PC-3 (cell line): ENCODE results near the gene TMEM259. TPM values are rescaled to one million over a fixed set of nuclear protein-coding genes. Genes with fewer than 3 reads are reported as not detected.

Experiments used
- ATAC-seq: fragments of 200-7000 bp; cut with Tn5 transposase; 2 replicates; pipeline ENCODE4 v1.9.1; 2020; ENCODE audit warnings: mild to moderate bottlenecking, moderate library complexity
- BruUV-seq: library from RNA; stranded (reverse); fragments of 400-500 nt; replicated peaks from 2 replicates; lab custom pipeline; 2021; lab: Mats Ljungman, UMichigan
- CTCF ChIA-PET: fragments of 300-600 bp; sonication (Branson Sonifier 250); formaldehyde crosslinking; loops from one replicate; lab custom pipeline; 2022; ENCODE audit warnings: antibody characterized with exemption; lab: Charles Lee
- POLR2A ChIA-PET: fragments of 300-600 bp; sonication (Branson Sonifier 250); formaldehyde crosslinking; loops from one replicate; lab custom pipeline; 2022; ENCODE audit warnings: antibody characterized with exemption; ENCODE audit not compliant: unreplicated experiment; lab: Charles Lee
- DNase-seq: peaks from one replicate; pipeline ENCODE4 v3.0.0-alpha.2; 2015
- H2AFZ ChIP-seq: fragments of 300-600 bp; sonication (generic); 2 replicates; pipeline ENCODE4 v1.6.0; 2016; ENCODE audit warnings: antibody characterized with exemption, low read length
- H3F3A ChIP-seq: fragments of 300-600 bp; sonication (generic); one replicate; pipeline ENCODE4 v1.6.0; 2017; ENCODE audit warnings: antibody characterized with exemption, low read length, control low read depth, mild to moderate bottlenecking; ENCODE audit not compliant: unreplicated experiment
- H3K27ac ChIP-seq: fragments of 300-600 bp; sonication (generic); 2 replicates; pipeline ENCODE4 v1.5.1; 2016; ENCODE audit warnings: mild to moderate bottlenecking, low read length
- H3K27me3 ChIP-seq: fragments of 300-600 bp; sonication (generic); 2 replicates; pipeline ENCODE4 v1.6.1; 2016; ENCODE audit warnings: low read length, mixed read lengths
- H3K36me3 ChIP-seq: fragments of 300-600 bp; sonication (generic); 2 replicates; pipeline ENCODE4 v1.6.1; 2016; ENCODE audit warnings: low read depth, mixed run types, low read length, mixed read lengths
- H3K4me1 ChIP-seq: fragments of 300-600 bp; sonication (generic); 2 replicates; pipeline ENCODE4 v1.5.1; 2016; ENCODE audit warnings: low read length; ENCODE audit not compliant: insufficient read depth
- H3K4me2 ChIP-seq: fragments of 300-600 bp; sonication (generic); 2 replicates; pipeline ENCODE4 v1.6.0; 2016; ENCODE audit warnings: low read length
- H3K4me3 ChIP-seq: fragments of 300-600 bp; sonication (generic); 2 replicates; pipeline ENCODE4 v1.5.1; 2016; ENCODE audit warnings: mild to moderate bottlenecking, low read length, mixed read lengths
- H3K79me2 ChIP-seq: fragments of 300-600 bp; sonication (generic); 2 replicates; pipeline ENCODE4 v1.6.1; 2017; ENCODE audit warnings: low read length, mixed read lengths
- H3K9ac ChIP-seq: fragments of 300-600 bp; sonication (generic); 2 replicates; pipeline ENCODE4 v1.6.0; 2016; ENCODE audit warnings: mild to moderate bottlenecking, low read length
- H3K9me2 ChIP-seq: fragments of 300-600 bp; sonication (generic); replicated peaks from 2 replicates; pipeline ENCODE4 v1.6.1; 2016; ENCODE audit warnings: mixed run types, low read length, mixed read lengths
- H3K9me3 ChIP-seq: fragments of 300-600 bp; sonication (generic); 2 replicates; pipeline ENCODE4 v1.6.1; 2016; ENCODE audit warnings: low read length, mixed read lengths
- H4K20me1 ChIP-seq: fragments of 300-600 bp; sonication (generic); 2 replicates; pipeline ENCODE4 v1.6.1; 2016; ENCODE audit warnings: low read length, mixed read lengths
- EZH2 ChIP-seq: fragments of 300-600 bp; sonication (generic); IDR thresholded peaks from one replicate; pipeline ENCODE4 v1.6.1; 2017; ENCODE audit warnings: antibody characterized with exemption, mild to moderate bottlenecking, low read length; ENCODE audit not compliant: unreplicated experiment
- EZH2phosphoT487 ChIP-seq: fragments of 300-600 bp; sonication (generic); IDR thresholded peaks from 2 replicates; pipeline ENCODE4 v1.6.1; 2018; ENCODE audit warnings: mild to moderate bottlenecking, antibody characterized with exemption, low read length, borderline replicate concordance
- intact Hi-C: fragments of 100-400 bp; cut with micrococcal nuclease; formaldehyde crosslinking; loops from 2 replicates; pipeline ENCODE4 v1.9.0; 2023
- total RNA-seq: library from RNA; depleted of rRNA; stranded (reverse); fragments of >200 nt; gene quantifications from 2 replicates; pipeline ENCODE4 v1.2.3, GENCODE V29; 2014
- TF ChIP-seq, protein P1 (sequence below): fragments of 300-600 bp; sonication (generic); conservative IDR thresholded peaks from 2 replicates; pipeline ENCODE4 v1.5.1; 2017; ENCODE audit warnings: antibody characterized with exemption, low read depth, mild to moderate bottlenecking, low read length

The TMEM259 gene
- total RNA-seq, 1 experiment from 2014 or later = 136 TPM

DNA sequence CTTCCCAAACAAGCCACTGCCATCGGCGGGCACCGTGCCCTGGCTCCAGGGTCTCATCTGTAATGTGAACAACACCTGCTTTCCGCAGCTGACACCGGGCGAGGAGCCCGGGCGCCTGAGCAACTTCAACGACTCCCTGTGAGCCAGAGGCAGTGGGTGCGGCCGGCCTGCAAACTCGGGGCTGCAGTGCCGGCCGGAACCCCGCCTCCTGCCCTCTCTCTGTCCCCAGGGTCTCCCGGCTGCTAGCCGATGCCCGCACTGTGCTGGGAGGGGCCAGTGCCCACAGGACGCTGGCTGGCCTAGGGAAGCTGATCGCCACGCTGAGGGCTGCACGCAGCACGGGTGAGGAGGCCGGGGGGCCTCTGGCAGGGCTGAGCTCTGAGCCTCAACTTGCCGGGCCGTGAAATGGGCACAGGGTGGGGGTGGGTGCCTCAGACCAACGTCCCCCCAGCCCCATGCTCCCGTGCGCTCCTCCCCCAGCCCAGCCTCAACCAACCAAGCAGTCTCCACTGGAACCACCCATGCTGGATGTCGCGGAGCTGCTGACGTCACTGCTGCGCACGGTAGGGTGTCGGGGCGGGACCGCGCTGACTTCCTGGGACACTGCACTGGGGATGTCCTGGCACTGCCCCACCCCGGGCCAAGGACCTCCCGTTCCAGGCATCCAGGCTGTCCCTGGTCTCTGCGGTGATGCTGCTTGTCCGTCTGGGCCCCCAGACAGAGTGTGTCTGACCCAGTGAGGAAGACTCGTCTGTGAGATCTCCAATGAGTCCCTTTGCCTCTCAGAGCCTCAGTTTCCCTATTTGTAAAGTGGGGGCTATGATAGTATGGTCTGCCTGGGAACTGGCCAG, 21.1 kb upstream of the TMEM259 start:
- Histone ChIP-seq H4K20me1 (no peaks in the 10 kb centered on the region), H3F3A (no peaks in the 10 kb centered on the region), H3K79me2 (no peaks in the 10 kb centered on the region), H3K4me1 (peaks cover 16% of the 10 kb centered on the region; the same call in 1 of the 2 replicates), H3K36me3 (no peaks in the 10 kb centered on the region), H3K9me2 (no peaks in the 10 kb centered on the region), H3K9ac (0 out of 2 replicates have a peak overlapping the region, but pooled peaks have one; percentile 25), H2AFZ (peak overlapping the region; percentile 73), H3K9me3 (no peaks in the 10 kb centered on the region), H3K27ac (peak overlapping the region; percentile 16; the same call in 1 of the 2 replicates), H3K4me3 (peak overlapping the region; percentile 77), H3K27me3 (no peaks in the 10 kb centered on the region), H3K4me2 (peak overlapping the region; percentile 95)
- POLR2A ChIA-PET = no interaction called here
- DNase-seq (peak; percentile 70), ATAC-seq (peak; percentile 18)
- intact Hi-C loops = no loop called here
- no peak for TF ChIP-seq EZH2
- TF ChIP-seq, protein P1, sequence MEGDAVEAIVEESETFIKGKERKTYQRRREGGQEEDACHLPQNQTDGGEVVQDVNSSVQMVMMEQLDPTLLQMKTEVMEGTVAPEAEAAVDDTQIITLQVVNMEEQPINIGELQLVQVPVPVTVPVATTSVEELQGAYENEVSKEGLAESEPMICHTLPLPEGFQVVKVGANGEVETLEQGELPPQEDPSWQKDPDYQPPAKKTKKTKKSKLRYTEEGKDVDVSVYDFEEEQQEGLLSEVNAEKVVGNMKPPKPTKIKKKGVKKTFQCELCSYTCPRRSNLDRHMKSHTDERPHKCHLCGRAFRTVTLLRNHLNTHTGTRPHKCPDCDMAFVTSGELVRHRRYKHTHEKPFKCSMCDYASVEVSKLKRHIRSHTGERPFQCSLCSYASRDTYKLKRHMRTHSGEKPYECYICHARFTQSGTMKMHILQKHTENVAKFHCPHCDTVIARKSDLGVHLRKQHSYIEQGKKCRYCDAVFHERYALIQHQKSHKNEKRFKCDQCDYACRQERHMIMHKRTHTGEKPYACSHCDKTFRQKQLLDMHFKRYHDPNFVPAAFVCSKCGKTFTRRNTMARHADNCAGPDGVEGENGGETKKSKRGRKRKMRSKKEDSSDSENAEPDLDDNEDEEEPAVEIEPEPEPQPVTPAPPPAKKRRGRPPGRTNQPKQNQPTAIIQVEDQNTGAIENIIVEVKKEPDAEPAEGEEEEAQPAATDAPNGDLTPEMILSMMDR = no peak
- no peak for TF ChIP-seq EZH2phosphoT487
- CTCF ChIA-PET = no interaction called here
- BruUV-seq = no TSS peak

DNA sequence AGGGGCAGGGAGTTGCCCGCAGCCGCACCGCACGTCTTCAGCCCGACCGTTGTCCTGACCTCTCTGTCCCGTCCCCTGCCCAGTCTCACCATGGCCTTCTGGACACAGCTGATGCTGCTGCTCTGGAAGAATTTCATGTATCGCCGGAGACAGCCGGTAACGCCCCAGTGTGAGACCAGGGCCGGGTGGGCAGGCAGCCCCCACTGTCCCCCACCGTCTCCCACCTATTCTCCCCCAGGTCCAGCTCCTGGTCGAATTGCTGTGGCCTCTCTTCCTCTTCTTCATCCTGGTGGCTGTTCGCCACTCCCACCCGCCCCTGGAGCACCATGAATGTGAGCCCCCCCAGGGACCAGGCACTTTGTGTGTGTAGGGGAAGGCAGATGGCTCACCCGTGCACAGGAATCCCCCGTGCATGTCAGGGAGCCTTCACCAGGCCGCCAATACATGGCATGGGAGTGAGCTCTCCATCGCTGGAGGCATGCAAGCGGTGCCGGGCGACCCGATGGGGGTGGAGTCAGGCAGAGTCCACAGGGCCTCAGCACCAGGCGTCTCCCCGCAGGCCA, 20.4 kb upstream of the TMEM259 start:
- H3K9me2 ChIP-seq = no peaks in the 10 kb centered on the region
- no peaks in the 10 kb centered on the region for H3K9me3 ChIP-seq
- H3K4me2 ChIP-seq = peak overlapping the region; percentile 95
- 0 out of 2 replicates have a peak overlapping the region, but pooled peaks have one; percentile 73 for H2AFZ ChIP-seq
- POLR2A ChIA-PET = no interaction called here
- H3F3A ChIP-seq = no peaks in the 10 kb centered on the region
- H3K4me3 ChIP-seq = peak overlapping the region; percentile 77
- H4K20me1 ChIP-seq = no peaks in the 10 kb centered on the region
- H3K36me3 ChIP-seq = no peaks in the 10 kb centered on the region; the same call in 1 of the 2 replicates
- no peak for ATAC-seq
- TF ChIP-seq EZH2 (no peak), EZH2phosphoT487 (no peak)
- TF ChIP-seq, protein P1 = no peak
- BruUV-seq = no TSS peak
- no peaks in the 10 kb centered on the region for H3K79me2 ChIP-seq
- CTCF ChIA-PET = no interaction called here
- H3K27ac ChIP-seq = no peak overlapping the region
- intact Hi-C loops = no loop called here
- peaks cover 16% of the 10 kb centered on the region; the same call in 1 of the 2 replicates for H3K4me1 ChIP-seq
- H3K27me3 ChIP-seq = no peaks in the 10 kb centered on the region
- DNase-seq = no peak
- H3K9ac ChIP-seq = no peak overlapping the region
